SK-N-SH (cell line): ENCODE measurements around the gene PRR16. TPM values are rescaled to one million over a fixed set of nuclear protein-coding genes. Genes with fewer than 3 reads are reported as not detected.

Experiments
- CTCF ChIA-PET: fragments of 300-600, 350-600 bp; formaldehyde crosslinking; extraction: SDS; loops from one replicate; lab custom pipeline; 2021; lab: Yijun Ruan, JAX
- POLR2A ChIA-PET: fragments of 350-600 bp; sonication (Branson Sonifier 250); formaldehyde crosslinking; extraction: SDS; loops from one replicate; lab custom pipeline; 2020; ENCODE audit warnings: antibody characterized with exemption, inconsistent platforms; lab: Yijun Ruan, JAX
- DNase-seq: peaks from one replicate; pipeline ENCODE4 v3.0.0; 2012
- H2AFZ ChIP-seq: fragments of 200-600 bp; sonication (generic); 2 replicates; pipeline ENCODE4 v1.8.1; 2016; ENCODE audit warnings: antibody characterized with exemption, mild to moderate bottlenecking, low read depth
- H3F3A ChIP-seq: fragments of 200-600 bp; sonication (generic); replicated peaks from 2 replicates; pipeline ENCODE3; 2016; ENCODE audit warnings: antibody characterized with exemption, mild to moderate bottlenecking; ENCODE audit not compliant: insufficient read depth
- H3K27ac ChIP-seq, 2 experiments: fragments of 200-500 bp in 1 of 2; fragments of 200-600 bp in 1 of 2; sonication (Bioruptor generic) in 1 of 2; sonication (generic), shearing (Covaris generic) in 1 of 2; 2 replicates each; pipeline versions ENCODE4 v1.5.1 to v1.6.1; 2014 to 2016; ENCODE audit warnings: low read depth in 2 of 2, inconsistent platforms in 1 of 2, low read length in 1 of 2, mild to moderate bottlenecking in 1 of 2, mixed read lengths in 1 of 2
- H3K27me3 ChIP-seq: fragments of 200-600 bp; sonication (generic), shearing (Covaris generic); 2 replicates; pipeline ENCODE4 v1.6.1; 2016; ENCODE audit warnings: mixed run types; ENCODE audit not compliant: insufficient read depth
- H3K36me3 ChIP-seq, 2 experiments: fragments of 200-500 bp in 1 of 2; fragments of 200-600 bp in 1 of 2; sonication (Bioruptor generic) in 1 of 2; sonication (generic) in 1 of 2; replicated peaks in 1 of 2; 2 replicates each; pipeline versions ENCODE3 to v1.5.1; 2014 to 2016; ENCODE audit warnings: low read length in 1 of 2, mild to moderate bottlenecking in 1 of 2; ENCODE audit not compliant: insufficient read depth in 2 of 2, control insufficient read depth in 1 of 2
- H3K4me1 ChIP-seq, 2 experiments: fragments of 200-500 bp in 1 of 2; fragments of 200-600 bp in 1 of 2; sonication (Bioruptor generic) in 1 of 2; sonication (generic), shearing (Covaris generic) in 1 of 2; 2 replicates each; pipeline versions ENCODE4 v1.5.1 to v1.6.1; 2014 to 2016; ENCODE audit warnings: low read depth in 1 of 2, low read length in 1 of 2, mixed run types in 1 of 2; ENCODE audit not compliant: insufficient read depth in 2 of 2, control insufficient read depth in 1 of 2
- H3K4me2 ChIP-seq: fragments of 200-600 bp; sonication (generic), shearing (Covaris generic); 2 replicates; pipeline ENCODE4 v1.6.1; 2017; ENCODE audit warnings: mixed run types
- H3K4me3 ChIP-seq, 2 experiments: fragments of 200-500 bp in 1 of 2; fragments of 200-600 bp in 1 of 2; sonication (Bioruptor generic) in 1 of 2; sonication (generic), shearing (Covaris generic) in 1 of 2; 2 replicates each; pipeline versions ENCODE4 v1.5.1 to v1.8.1; 2014 to 2016; ENCODE audit warnings: low read depth in 2 of 2, inconsistent platforms in 1 of 2, low read length in 1 of 2, mild to moderate bottlenecking in 1 of 2, mixed read lengths in 1 of 2, moderate library complexity in 1 of 2
- H3K79me2 ChIP-seq: fragments of 200-600 bp; sonication (generic); 2 replicates; pipeline ENCODE4 v1.8.1; 2017; ENCODE audit warnings: mild to moderate bottlenecking; ENCODE audit not compliant: insufficient read depth
- H3K9ac ChIP-seq: fragments of 200-600 bp; sonication (generic); 2 replicates; pipeline ENCODE4 v1.6.1; 2017; ENCODE audit warnings: mixed run types
- H3K9me2 ChIP-seq: fragments of 200-600 bp; sonication (generic); 2 replicates; pipeline ENCODE4 v1.6.1; 2017; ENCODE audit warnings: mixed run types
- H3K9me3 ChIP-seq: fragments of 200-600 bp; sonication (generic); 2 replicates; pipeline ENCODE4 v1.6.1; 2017; ENCODE audit warnings: mixed run types, mild to moderate bottlenecking, moderate library complexity
- H4K20me1 ChIP-seq: fragments of 200-600 bp; sonication (generic); 2 replicates; pipeline ENCODE4 v1.6.1; 2017; ENCODE audit warnings: mild to moderate bottlenecking, mixed run types; ENCODE audit not compliant: insufficient read depth
- CHD2 ChIP-seq: fragments of 150-350 bp; IDR thresholded peaks from 2 replicates; pipeline ENCODE4 v1.6.1; 2018; ENCODE audit warnings: low read length; ENCODE audit not compliant: partially characterized antibody
- ELF1 ChIP-seq: IDR thresholded peaks from 2 replicates; pipeline ENCODE4 v1.4.0; 2012
- EP300 ChIP-seq, 2 experiments: IDR thresholded peaks; 2 replicates each; pipeline versions ENCODE4 v1.4.0 to v1.6.1; 2012; ENCODE audit warnings: borderline replicate concordance in 1 of 2, low read depth in 1 of 2, low read length in 1 of 2
- EZH2phosphoT487 ChIP-seq: fragments of 200-600 bp; sonication (generic); IDR thresholded peaks from 2 replicates; pipeline ENCODE4 v1.6.1; 2017; ENCODE audit warnings: low read depth, mixed run types, mild to moderate bottlenecking, antibody characterized with exemption, moderate library complexity, borderline replicate concordance
- FOXJ3 ChIP-seq: sonication (generic); formaldehyde crosslinking; IDR thresholded peaks from 2 replicates; pipeline ENCODE4 v1.5.1; 2020; ENCODE audit warnings: mild to moderate bottlenecking, missing genetic modification reagents
- FOXM1 ChIP-seq: IDR thresholded peaks from 2 replicates; pipeline ENCODE4 v1.4.0; 2012; ENCODE audit warnings: low read depth, mild to moderate bottlenecking
- GATA2 ChIP-seq: sonication (generic); formaldehyde crosslinking; IDR thresholded peaks from 2 replicates; pipeline ENCODE4 v1.5.0; 2020; ENCODE audit warnings: mild to moderate bottlenecking, missing genetic modification reagents
- MEF2A ChIP-seq: IDR thresholded peaks from 2 replicates; pipeline ENCODE4 v1.4.0; 2012; ENCODE audit warnings: low read depth, borderline replicate concordance
- MXI1 ChIP-seq: IDR thresholded peaks from 2 replicates; pipeline ENCODE4 v1.6.1; 2012; ENCODE audit warnings: mild to moderate bottlenecking, low read depth, low read length, improper control_type of control experiment
- NFIC ChIP-seq: IDR thresholded peaks from 2 replicates; pipeline ENCODE4 v1.4.0; 2012; ENCODE audit warnings: borderline replicate concordance
- POLR2AphosphoS5 ChIP-seq: IDR thresholded peaks from 2 replicates; pipeline ENCODE4 v1.6.1; 2012; ENCODE audit warnings: low read depth, low read length
- RAD21 ChIP-seq: IDR thresholded peaks from 2 replicates; pipeline ENCODE4 v1.6.1; 2012; ENCODE audit warnings: mild to moderate bottlenecking, low read length
- RFX5 ChIP-seq: IDR thresholded peaks from 2 replicates; pipeline ENCODE4 v1.6.1; 2012; ENCODE audit warnings: mild to moderate bottlenecking, improper control_type of control experiment, low read length
- RXRA ChIP-seq: IDR thresholded peaks from 2 replicates; pipeline ENCODE4 v1.4.0; 2012; ENCODE audit warnings: low read depth, mild to moderate bottlenecking, borderline replicate concordance
- SMC3 ChIP-seq: IDR thresholded peaks from 2 replicates; pipeline ENCODE4 v1.6.1; 2012; ENCODE audit warnings: low read depth, low read length, improper control_type of control experiment
- TAF1 ChIP-seq: IDR thresholded peaks from 2 replicates; pipeline ENCODE4 v1.6.1; 2012; ENCODE audit warnings: low read depth, mild to moderate bottlenecking, low read length, moderate library complexity, borderline replicate concordance
- TCF12 ChIP-seq: IDR thresholded peaks from 2 replicates; pipeline ENCODE4 v1.4.0; 2012
- YY1 ChIP-seq: IDR thresholded peaks from 2 replicates; pipeline ENCODE4 v1.4.0; 2012; ENCODE audit warnings: low read depth, mild to moderate bottlenecking
- WGBS: methylation state at CpG from one replicate; pipeline ENCODE4 v1.1.6; 2017; ENCODE audit warnings: low lambda C conversion rate; 5-methylcytosine and 5-hydroxymethylcytosine counted together
- polyA plus RNA-seq, 3 experiments: library from polyadenylated mRNA; depleted of rRNA; stranded (reverse); fragments of >200 nt; gene quantifications; 2 replicates each; pipeline ENCODE4 v1.2.3, GENCODE V29; 2012
- TF ChIP-seq, protein P1 (sequence below): IDR thresholded peaks from 2 replicates; pipeline ENCODE4 v1.4.0; 2012; ENCODE audit warnings: low read depth, borderline replicate concordance
- TF ChIP-seq, protein P2 (sequence below): IDR thresholded peaks from 2 replicates; pipeline ENCODE4; 2012
- TF ChIP-seq, protein P3 (sequence below): fragments of 150-350 bp; IDR thresholded peaks from 2 replicates; pipeline ENCODE4 v1.6.1; 2016; ENCODE audit warnings: mild to moderate bottlenecking, low read depth, low read length

Gene PRR16
- polyA plus RNA-seq, 1 of the 3 experiments (the other 2 are of a cell fraction) = 26.7 TPM

DNA sequence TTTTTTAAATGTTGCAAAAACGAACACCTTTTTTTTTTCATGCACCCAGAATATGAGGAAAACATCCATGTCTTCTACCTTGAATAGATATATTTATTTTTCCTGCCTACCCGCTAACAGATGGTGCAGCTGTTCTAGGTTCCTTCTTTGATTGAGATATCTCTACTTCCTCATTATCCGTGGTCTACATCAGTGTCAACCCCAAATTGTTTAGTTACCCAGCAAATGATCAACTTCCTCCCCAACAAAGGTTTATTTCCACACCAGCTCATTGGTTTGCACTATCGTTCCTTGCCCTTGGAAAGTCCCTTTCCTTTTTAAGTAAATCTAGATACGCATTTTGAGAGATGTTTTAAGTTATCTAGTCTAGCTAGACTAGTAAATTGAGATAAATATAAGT, 166.4 kb downstream of the PRR16 start:
- CTCF ChIA-PET = interaction anchor here (1.0 kb wide), 1 partner anchor 18 kb away, joined by 3 read pairs; no protein-coding TSS in a partner anchor
- DNase-seq = no peak

DNA sequence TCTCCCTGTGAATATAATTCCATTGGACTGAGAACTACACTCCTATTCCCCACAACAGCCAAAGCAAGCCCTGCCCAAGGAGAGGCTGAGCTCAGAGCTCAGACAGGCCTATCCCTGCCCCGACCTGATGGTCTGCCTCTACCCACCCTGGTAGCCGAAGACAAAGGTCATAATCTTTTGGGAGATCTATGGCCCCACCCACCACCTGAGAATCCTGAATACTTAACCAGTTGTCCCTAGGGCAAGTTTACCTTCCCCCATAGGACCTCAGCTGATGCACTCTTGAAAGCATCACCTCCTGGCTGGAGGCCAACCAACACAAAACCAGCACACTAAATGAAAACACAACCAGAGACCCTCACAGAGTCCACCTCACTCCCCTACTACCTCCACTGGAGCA, 167.5 kb downstream of the PRR16 start:
- no peaks in the 10 kb centered on the region for H3F3A ChIP-seq
- TF ChIP-seq EZH2phosphoT487 (no peak), EP300 (IDR thresholded peaks at IDR 0.05; ENCODE audit: borderline replicate concordance in 1 of 2, low read depth in 1 of 2, low read length in 1 of 2) (no peak), MEF2A (no peak), YY1 (no peak), RAD21 (no peak), FOXM1 (no peak), MXI1 (no peak), TAF1 (no peak), NFIC (no peak), TCF12 (no peak), ELF1 (no peak), RFX5 (no peak), SMC3 (no peak), FOXJ3 (CRISPR knock-in tag) (no peak), POLR2AphosphoS5 (no peak), GATA2 (CRISPR knock-in tag) (no peak), CHD2 (no peak)
- TF ChIP-seq, protein P1, sequence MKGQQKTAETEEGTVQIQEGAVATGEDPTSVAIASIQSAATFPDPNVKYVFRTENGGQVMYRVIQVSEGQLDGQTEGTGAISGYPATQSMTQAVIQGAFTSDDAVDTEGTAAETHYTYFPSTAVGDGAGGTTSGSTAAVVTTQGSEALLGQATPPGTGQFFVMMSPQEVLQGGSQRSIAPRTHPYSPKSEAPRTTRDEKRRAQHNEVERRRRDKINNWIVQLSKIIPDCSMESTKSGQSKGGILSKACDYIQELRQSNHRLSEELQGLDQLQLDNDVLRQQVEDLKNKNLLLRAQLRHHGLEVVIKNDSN = no peak
- TF ChIP-seq, protein P2, sequence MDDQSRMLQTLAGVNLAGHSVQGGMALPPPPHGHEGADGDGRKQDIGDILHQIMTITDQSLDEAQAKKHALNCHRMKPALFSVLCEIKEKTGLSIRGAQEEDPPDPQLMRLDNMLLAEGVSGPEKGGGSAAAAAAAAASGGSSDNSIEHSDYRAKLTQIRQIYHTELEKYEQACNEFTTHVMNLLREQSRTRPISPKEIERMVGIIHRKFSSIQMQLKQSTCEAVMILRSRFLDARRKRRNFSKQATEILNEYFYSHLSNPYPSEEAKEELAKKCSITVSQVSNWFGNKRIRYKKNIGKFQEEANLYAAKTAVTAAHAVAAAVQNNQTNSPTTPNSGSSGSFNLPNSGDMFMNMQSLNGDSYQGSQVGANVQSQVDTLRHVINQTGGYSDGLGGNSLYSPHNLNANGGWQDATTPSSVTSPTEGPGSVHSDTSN = no peak
- TF ChIP-seq, protein P3, sequence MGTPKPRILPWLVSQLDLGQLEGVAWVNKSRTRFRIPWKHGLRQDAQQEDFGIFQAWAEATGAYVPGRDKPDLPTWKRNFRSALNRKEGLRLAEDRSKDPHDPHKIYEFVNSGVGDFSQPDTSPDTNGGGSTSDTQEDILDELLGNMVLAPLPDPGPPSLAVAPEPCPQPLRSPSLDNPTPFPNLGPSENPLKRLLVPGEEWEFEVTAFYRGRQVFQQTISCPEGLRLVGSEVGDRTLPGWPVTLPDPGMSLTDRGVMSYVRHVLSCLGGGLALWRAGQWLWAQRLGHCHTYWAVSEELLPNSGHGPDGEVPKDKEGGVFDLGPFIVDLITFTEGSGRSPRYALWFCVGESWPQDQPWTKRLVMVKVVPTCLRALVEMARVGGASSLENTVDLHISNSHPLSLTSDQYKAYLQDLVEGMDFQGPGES = no peak
- TF ChIP-seq, all 33 proteins: peak for 0

More for the DNA sequence above, 166.4 kb downstream of the PRR16 start:
- Histone ChIP-seq H3K79me2 (no peaks in the 10 kb centered on the region), H3K4me3 (no peak overlapping the region), H3K9ac (no peak overlapping the region), H3K9me2 (no peaks in the 10 kb centered on the region), H3K4me1 (no peaks in the 10 kb centered on the region; a peak in 1 of 4 replicates), H3K9me3 (no peaks in the 10 kb centered on the region), H3K4me2 (no peak overlapping the region), H2AFZ (no peak overlapping the region), H3K36me3 (peaks cover 0 to 6% of the 10 kb centered on the region in 2 experiments), H4K20me1 (no peaks in the 10 kb centered on the region), H3F3A (no peaks in the 10 kb centered on the region), H3K27ac (no peak overlapping the region), H3K27me3 (no peaks in the 10 kb centered on the region)
- WGBS = 75% methylated on average over 5 of the region's 5 CpGs
- POLR2A ChIA-PET = no interaction called here
- no peak for TF ChIP-seq MXI1
- TF ChIP-seq RXRA = no peak

More for the DNA sequence above, 167.5 kb downstream of the PRR16 start:
- Histone ChIP-seq H3K9me3 (no peaks in the 10 kb centered on the region), H3K4me3 (no peak overlapping the region), H4K20me1 (no peaks in the 10 kb centered on the region), H3K27ac (no peak overlapping the region), H3K4me2 (no peak overlapping the region), H3K79me2 (no peaks in the 10 kb centered on the region), H2AFZ (no peak overlapping the region), H3K9ac (no peak overlapping the region), H3K4me1 (no peaks in the 10 kb centered on the region; a peak in 1 of 4 replicates), H3K36me3 (peaks cover 0 to 6% of the 10 kb centered on the region in 2 experiments), H3K27me3 (no peaks in the 10 kb centered on the region), H3K9me2 (no peaks in the 10 kb centered on the region)
- POLR2A ChIA-PET = no interaction called here
- CTCF ChIA-PET = interaction anchor here (1.0 kb wide), 1 partner anchor 17 kb away, joined by 3 read pairs; no protein-coding TSS in a partner anchor
- 100% methylated on average over 1 of the region's 2 CpGs for WGBS
- no peak for DNase-seq
